GM12878 (cell line): ENCODE results near the gene CACNA2D4. TPM values are rescaled to one million over a fixed set of nuclear protein-coding genes. Genes with fewer than 3 reads are reported as not detected.

Experiments used
- ATAC-seq: fragments of 200-7000 bp; cut with Tn5 transposase; 3 replicates; pipeline ENCODE4 v1.9.1; 2020; ENCODE audit warnings: mild to moderate bottlenecking, moderate library complexity
- BruUV-seq: library from RNA; stranded (reverse); fragments of 400-500 nt; replicated peaks from 2 replicates; lab custom pipeline; 2021; lab: Mats Ljungman, UMichigan
- CTCF ChIA-PET: fragments of 300-600 bp; sonication (Branson Sonifier 250); formaldehyde crosslinking; extraction: SDS; loops from one replicate; lab custom pipeline; 2021; ENCODE audit warnings: inconsistent platforms; lab: Yijun Ruan, JAX
- POLR2A ChIA-PET: fragments of 350-600 bp; formaldehyde crosslinking; extraction: SDS; loops from one replicate; lab custom pipeline; 2021; ENCODE audit warnings: inconsistent platforms; lab: Charles Lee
- RAD21 ChIA-PET: fragments of 300-600 bp; sonication (Branson Sonifier 250); formaldehyde crosslinking; loops from one replicate; lab custom pipeline; 2023; ENCODE audit warnings: antibody characterized with exemption; ENCODE audit not compliant: unreplicated experiment; lab: Charles Lee
- SMC1A ChIA-PET: fragments of 300-600 bp; sonication (Branson Sonifier 250); formaldehyde crosslinking; loops from one replicate; lab custom pipeline; 2023; ENCODE audit not compliant: unreplicated experiment, uncharacterized antibody; lab: Charles Lee
- DNase-seq: peaks from one replicate; pipeline ENCODE4 v3.0.0-alpha.2; 2011; ENCODE audit warnings: low read depth, low spot score
- FAIRE-seq: peaks from 3 replicates; lab custom pipeline; 2011; peaks lifted over from hg19 to GRCh38; lab: Jason Lieb, UNC
- H2AFZ ChIP-seq: 2 replicates; pipeline ENCODE4 v1.6.0; 2011; ENCODE audit warnings: low read depth, low read length, control low read depth; ENCODE audit not compliant: control insufficient read depth
- H3K27ac ChIP-seq: 2 replicates; pipeline ENCODE4 v1.5.1; 2011; ENCODE audit warnings: control low read depth; ENCODE audit not compliant: control insufficient read depth, insufficient read depth
- H3K27me3 ChIP-seq, 2 experiments: replicated peaks in 1 of 2; 2 replicates each; pipeline versions ENCODE4 v1.6.0 to v1.6.1; 2011; ENCODE audit warnings: low read length in 1 of 2; ENCODE audit not compliant: control insufficient read depth in 2 of 2, insufficient read depth in 2 of 2
- H3K36me3 ChIP-seq, 2 experiments: 2 replicates each; pipeline ENCODE4 v1.5.1; 2011; ENCODE audit warnings: low read length in 1 of 2; ENCODE audit not compliant: control insufficient read depth in 2 of 2, insufficient read depth in 2 of 2
- H3K4me1 ChIP-seq: 2 replicates; pipeline ENCODE4 v1.6.1; 2011; ENCODE audit warnings: mild to moderate bottlenecking, low read length, moderate library complexity, mixed read lengths; ENCODE audit not compliant: control insufficient read depth, insufficient read depth
- H3K4me2 ChIP-seq: 2 replicates; pipeline ENCODE4 v1.6.0; 2011; ENCODE audit warnings: control low read depth; ENCODE audit not compliant: control insufficient read depth, insufficient read depth
- H3K4me3 ChIP-seq: fragments of 200-600 bp; sonication (generic); 2 replicates; pipeline ENCODE4 v1.5.1; 2016
- H3K79me2 ChIP-seq: 2 replicates; pipeline ENCODE4 v1.6.0; 2011; ENCODE audit warnings: low read length; ENCODE audit not compliant: control insufficient read depth, insufficient read depth
- H3K9ac ChIP-seq: 2 replicates; pipeline ENCODE4 v1.8.0; 2011; ENCODE audit warnings: low read length, control low read depth, mixed read lengths; ENCODE audit not compliant: control insufficient read depth, insufficient read depth
- H3K9me3 ChIP-seq: replicated peaks from 3 replicates; pipeline ENCODE4 v1.5.1; 2011; ENCODE audit warnings: mild to moderate bottlenecking, low read length; ENCODE audit not compliant: control insufficient read depth, insufficient read depth
- H4K20me1 ChIP-seq: 2 replicates; pipeline ENCODE4 v1.6.0; 2011; ENCODE audit not compliant: control insufficient read depth, insufficient read depth
- BRCA1 ChIP-seq: IDR thresholded peaks from 2 replicates; pipeline ENCODE4 v1.6.1; 2011; ENCODE audit warnings: low read depth, low read length, improper control_type of control experiment
- CBFB ChIP-seq: IDR thresholded peaks from 2 replicates; pipeline ENCODE4 v1.6.1; 2016; ENCODE audit warnings: antibody characterized with exemption, low read depth
- CEBPZ ChIP-seq: fragments of 150-350 bp; IDR thresholded peaks from 2 replicates; pipeline ENCODE4 v1.6.1; 2016; ENCODE audit warnings: low read depth, low read length
- POU2F2 ChIP-seq: IDR thresholded peaks from 3 replicates; pipeline ENCODE4 v1.6.1; 2011; ENCODE audit warnings: low read depth, mild to moderate bottlenecking, low read length, borderline replicate concordance
- RFX5 ChIP-seq: IDR thresholded peaks from 2 replicates; pipeline ENCODE4 v1.6.1; 2011; ENCODE audit warnings: low read depth, low read length, improper control_type of control experiment
- SREBF1 ChIP-seq: IDR thresholded peaks from 2 replicates; pipeline ENCODE4 v1.6.1; 2012; ENCODE audit warnings: mild to moderate bottlenecking, low read length
- WGBS: methylation state at CpG from one replicate; pipeline ENCODE4 v1.1.6; 2016; ENCODE audit warnings: low lambda C conversion rate; ENCODE audit not compliant: insufficient replicate concordance, insufficient coverage; ENCODE audit errors: missing lambda C conversion rate; 5-methylcytosine and 5-hydroxymethylcytosine counted together
- in situ Hi-C: fragments of 300-500 bp; cut with MboI; formaldehyde crosslinking; loops from 9 replicates; pipeline ENCODE4 v1.14.3; 2018; ENCODE audit warnings: mixed read lengths
- intact Hi-C: fragments of 100-400 bp; cut with micrococcal nuclease; formaldehyde crosslinking; loops from one replicate; pipeline ENCODE4 v1.14.2; 2022; ENCODE audit not compliant: unreplicated experiment
- polyA plus RNA-seq, 11 experiments: library from polyadenylated mRNA; depleted of rRNA in 4 of 11; unstranded in 6 of 11; stranded (reverse) in 5 of 11; fragments of >200 nt; fragmentation: Nextera tagmentation in 4 of 11; fragmentation: Illumina TruSeq in 1 of 11; extraction: Ambion mirVana in 4 of 11; extraction: Trizol in 1 of 11; gene quantifications; 1 replicate in 1 of 11; 2 replicates in 10 of 11; pipeline versions ENCODE4 v1.2.1 to v1.2.3, GENCODE V29; 2011 to 2016; ENCODE audit warnings: inconsistent platforms in 2 of 11, missing spikeins in 2 of 11, low read depth in 1 of 11
- total RNA-seq, 4 experiments: library from RNA; depleted of rRNA in 3 of 4; stranded (reverse); fragments of >200 nt in 3 of 4; fragmentation: Illumina TruSeq in 1 of 4; extraction: Trizol in 1 of 4; gene quantifications; 2 replicates each; pipeline versions ENCODE4 v1.2.1 to v1.2.3, GENCODE V29; 2013 to 2021
- TF ChIP-seq, protein P1 (sequence below): IDR thresholded peaks from 2 replicates; pipeline ENCODE4 v1.6.1; 2011; ENCODE audit warnings: low read depth, mild to moderate bottlenecking, low read length, moderate library complexity, borderline replicate concordance; ENCODE audit errors: extremely low read depth
- TF ChIP-seq, protein P2 (sequence below): fragments of 450-650 bp; IDR thresholded peaks from 2 replicates; pipeline ENCODE4 v1.6.1; 2017; ENCODE audit warnings: mild to moderate bottlenecking

CACNA2D4 gene
- total and polyA plus RNA-seq, 10 of the 15 experiments (the other 5 are each of a cell fraction or from before 2014, with no cell fraction given), result 0.03 to 1.0 (median 0.65) TPM

DNA sequence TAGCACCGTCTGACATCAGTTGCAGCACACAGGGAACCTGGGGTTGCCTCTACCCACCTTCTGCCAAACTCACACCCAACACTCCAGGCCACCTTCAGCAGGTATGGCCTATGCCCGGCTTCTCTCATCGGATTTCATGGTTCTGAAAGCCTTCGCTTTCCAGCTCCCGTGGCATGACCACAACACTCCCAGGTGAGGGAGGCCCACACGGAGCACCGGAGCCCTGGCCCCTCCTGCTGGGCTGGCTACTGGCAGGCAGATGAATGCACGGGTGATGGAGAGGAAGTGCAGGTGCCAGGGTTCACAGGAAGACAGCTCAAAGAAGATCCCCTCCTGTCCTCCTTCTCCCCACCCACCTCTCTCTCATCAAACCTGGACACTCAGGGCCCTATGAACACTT is 37.2 kb downstream of the CACNA2D4 start:
- Histone ChIP-seq H3K9me3 (no peaks in the 10 kb centered on the region), H3K9ac (no peak overlapping the region), H3K27me3 (no peaks in the 10 kb centered on the region; a peak in 3 of 4 replicates), H3K4me1 (no peaks in the 10 kb centered on the region), H3K36me3 (no peaks in the 10 kb centered on the region), H4K20me1 (no peaks in the 10 kb centered on the region), H3K79me2 (no peaks in the 10 kb centered on the region), H3K27ac (no peak overlapping the region), H2AFZ (no peak overlapping the region), H3K4me3 (no peak overlapping the region), H3K4me2 (no peak overlapping the region)
- in situ Hi-C loops, result no loop called here
- TF ChIP-seq CEBPZ (no peak), CBFB (no peak), POU2F2 (no peak), BRCA1 (no peak), RFX5 (no peak), SREBF1 (no peak)
- TF ChIP-seq, protein P1, sequence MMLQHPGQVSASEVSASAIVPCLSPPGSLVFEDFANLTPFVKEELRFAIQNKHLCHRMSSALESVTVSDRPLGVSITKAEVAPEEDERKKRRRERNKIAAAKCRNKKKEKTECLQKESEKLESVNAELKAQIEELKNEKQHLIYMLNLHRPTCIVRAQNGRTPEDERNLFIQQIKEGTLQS, result no peak
- TF ChIP-seq, protein P2, sequence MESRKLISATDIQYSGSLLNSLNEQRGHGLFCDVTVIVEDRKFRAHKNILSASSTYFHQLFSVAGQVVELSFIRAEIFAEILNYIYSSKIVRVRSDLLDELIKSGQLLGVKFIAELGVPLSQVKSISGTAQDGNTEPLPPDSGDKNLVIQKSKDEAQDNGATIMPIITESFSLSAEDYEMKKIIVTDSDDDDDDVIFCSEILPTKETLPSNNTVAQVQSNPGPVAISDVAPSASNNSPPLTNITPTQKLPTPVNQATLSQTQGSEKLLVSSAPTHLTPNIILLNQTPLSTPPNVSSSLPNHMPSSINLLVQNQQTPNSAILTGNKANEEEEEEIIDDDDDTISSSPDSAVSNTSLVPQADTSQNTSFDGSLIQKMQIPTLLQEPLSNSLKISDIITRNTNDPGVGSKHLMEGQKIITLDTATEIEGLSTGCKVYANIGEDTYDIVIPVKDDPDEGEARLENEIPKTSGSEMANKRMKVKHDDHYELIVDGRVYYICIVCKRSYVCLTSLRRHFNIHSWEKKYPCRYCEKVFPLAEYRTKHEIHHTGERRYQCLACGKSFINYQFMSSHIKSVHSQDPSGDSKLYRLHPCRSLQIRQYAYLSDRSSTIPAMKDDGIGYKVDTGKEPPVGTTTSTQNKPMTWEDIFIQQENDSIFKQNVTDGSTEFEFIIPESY, result no peak
- ChIA-PET POLR2A (no interaction called here), RAD21 (no interaction called here), CTCF (no interaction called here), SMC1A (no interaction called here)
- 54% methylated on average over 8 of the region's 8 CpGs for WGBS
- BruUV-seq, result no TSS peak
- intact Hi-C loops, result no loop called here
- no peak for DNase-seq
- ATAC-seq, result no peak
- no peak for FAIRE-seq
